M059J (cell line): ENCODE measurements around the gene SRC. TPM values are rescaled to one million over a fixed set of nuclear protein-coding genes. Genes with fewer than 3 reads are reported as not detected.

Experiments used
- DNase-seq: peaks from one replicate; pipeline ENCODE4 v3.0.0-alpha.2; 2012; ENCODE audit warnings: low read depth
- total RNA-seq: library from RNA; depleted of rRNA; stranded (reverse); fragments of >200 nt; shearing (Covaris generic); gene quantifications from 2 replicates; pipeline ENCODE4 v1.2.3, GENCODE V29; 2014; rRNA removed

The SRC gene
- total RNA-seq, 1 experiment from 2014 or later: 24.3 TPM

DNA sequence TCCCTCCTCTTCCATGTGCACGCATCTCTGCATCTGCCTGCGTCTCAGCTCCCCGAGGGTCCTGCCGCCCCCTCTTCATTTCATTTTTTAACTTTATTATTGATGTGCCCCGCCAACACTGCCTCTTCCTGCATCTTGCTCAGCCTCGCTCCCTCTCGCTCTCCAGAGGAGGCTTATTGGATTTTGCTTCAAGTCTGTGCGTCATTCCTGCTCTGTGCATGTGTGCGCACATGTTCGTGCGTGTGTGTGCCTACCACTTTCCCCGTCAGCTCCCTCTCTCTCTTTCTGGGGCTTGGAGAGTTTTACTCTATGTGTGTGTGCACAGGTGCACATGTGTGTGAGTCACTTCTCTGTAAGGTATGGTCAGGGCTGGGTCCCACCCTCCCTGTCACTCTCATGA, 103.3 kb downstream of the SRC start:
- DNase-seq: no peak

DNA sequence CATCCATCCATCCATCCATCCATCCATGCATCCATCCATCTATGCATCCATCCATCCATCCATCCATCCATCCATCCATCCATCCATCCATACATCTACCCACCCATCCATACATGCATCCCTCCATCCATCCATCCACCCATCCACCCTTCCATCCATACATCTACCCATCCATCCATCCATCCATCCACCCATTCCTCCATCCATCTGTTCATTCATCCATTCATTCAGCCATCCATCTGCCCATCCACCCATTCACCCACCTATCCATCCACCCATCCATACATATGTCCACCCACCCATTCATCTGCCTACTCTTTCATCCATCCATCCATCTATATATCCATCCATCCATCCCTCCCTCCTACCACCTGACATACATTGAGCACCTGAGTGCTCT, 104.4 kb downstream of the SRC start:
- DNase-seq: no peak

- no peak for DNase-seq
These were observed 105.7 kb downstream of the SRC start for GRCh38 chr20:37451616-37452015.

DNA sequence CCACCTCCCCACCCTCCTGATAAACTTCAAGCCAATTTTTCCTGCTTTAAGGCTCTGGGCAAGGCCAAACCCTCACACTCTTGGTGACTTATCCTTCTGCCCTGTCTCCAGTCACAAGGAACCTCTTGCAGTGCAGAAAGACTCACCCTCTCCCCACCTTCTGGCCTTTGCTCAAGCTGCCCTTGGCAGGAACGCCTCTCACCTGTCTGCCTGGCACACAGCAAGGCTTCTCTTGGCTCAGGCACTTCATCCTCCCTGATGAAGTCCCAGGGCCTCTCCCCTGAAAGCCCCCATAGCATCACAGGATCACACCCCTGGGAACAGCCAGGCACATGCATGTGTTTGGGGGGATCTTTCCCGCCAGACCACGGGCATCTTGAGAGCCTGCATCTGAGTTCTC, 106.3 kb downstream of the SRC start:
- no peak for DNase-seq

DNA sequence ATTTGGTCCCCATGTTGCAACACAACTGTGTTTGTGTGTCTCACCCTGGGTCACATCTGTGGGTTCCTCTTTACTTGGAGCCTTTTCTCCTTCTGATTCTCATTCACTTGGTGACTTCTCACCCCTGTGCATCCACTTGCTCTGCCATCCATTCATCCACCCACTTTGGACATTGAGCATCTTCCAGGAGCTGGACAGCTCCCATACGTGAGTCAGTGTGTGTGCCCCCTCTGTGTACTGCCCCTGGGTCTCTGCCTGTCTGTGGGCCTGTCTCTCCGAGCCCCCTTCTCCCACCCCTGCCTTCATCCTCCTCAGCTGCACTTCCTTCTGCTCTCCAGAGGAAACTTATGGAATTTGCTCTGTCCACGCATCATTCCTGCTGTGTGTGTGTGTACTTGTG, 107.3 kb downstream of the SRC start:
- no peak for DNase-seq

- DNase-seq: no peak
These were observed 107.9 kb downstream of the SRC start for GRCh38 chr20:37453836-37454235.

GRCh38 chr20:37454636-37455385, 108.9 kb downstream of the SRC start:
- DNase-seq: no peak

Other genes starting within 250 kb of the SRC start
- 724 and 791 TPM in 2 replicates for gene RPN2, start 166.8 kb upstream of the SRC start, total RNA-seq
- gene MROH8, start 166.6 kb upstream of the SRC start, total RNA-seq: 2.1 TPM in 1 of 2 replicates, not detected in the other
- gene GHRH, start 84.3 kb upstream of the SRC start, total RNA-seq: not detected in 2 replicates
- 40.3 and 45.9 TPM in 2 replicates for gene MANBAL, start 56.5 kb upstream of the SRC start, total RNA-seq
- gene NNAT, start 175.1 kb downstream of the SRC start, total RNA-seq: not detected in 2 replicates
- 91.2 and 112 TPM in 2 replicates for gene BLCAP, start 181.7 kb downstream of the SRC start, total RNA-seq